ENCODE data around the gene PCDHA12. TPM values are rescaled to one million over a fixed set of nuclear protein-coding genes. Genes with fewer than 3 reads are reported as not detected.
A peak's percentile ranks its signal among the peaks of the same experiment; 100 is the strongest.

PCDHA12 gene
- total and polyA plus RNA-seq, 10 donors: 0.06 to 0.79 (median 0.22) TPM; not detected in 5

GRCh38 chr5:140883927-140884697 is 9.0 kb downstream of the PCDHA12 start:
- 42 to 59% (median 52%) methylated on average over 46 to 79 of the region's 79 CpGs for WGBS, 5 donors

GRCh38 chr5:140916325-140916724 is 41.2 kb downstream of the PCDHA12 start:
- Histone ChIP-seq H3K4me1 (no peaks in the 10 kb centered on the region), H3K9me3 (peaks cover 0 to 55% (median 27%) of the 10 kb centered on the region in 8 donors), H3K27ac (no peak overlapping the region), H3K4me3 (no peak overlapping the region), H3K36me3 (no peaks in the 10 kb centered on the region), H3K27me3 (replicated peaks in 1 of 7) (peaks cover 0 to 16% (median 0%) of the 10 kb centered on the region in 7 donors)
- no peak for DNase-seq
- intact Hi-C loops (cut with DNase I; ENCODE audit: low total_unique reads): no loop called here
- WGBS, 5 donors: 64 to 100% (median 87%) methylated on average over 1 of the region's 1 CpG
- no peak for TF ChIP-seq CTCF (IDR thresholded peaks at IDR 0.05 in 8 of 11, conservative IDR thresholded peaks at IDR 0.05 in 3 of 11)
- no peak for TF ChIP-seq POLR2A (IDR thresholded peaks at IDR 0.05)
- no peak for TF ChIP-seq POLR2AphosphoS5 (IDR thresholded peaks at IDR 0.05)

More at GRCh38 chr5:140883927-140884697, 9.0 kb downstream of the PCDHA12 start:
- Histone ChIP-seq H3K36me3 (no peaks in the 10 kb centered on the region), H3K4me1 (no peaks in the 10 kb centered on the region), H3K27ac (no peak overlapping the region), H3K9me3 (peaks cover 0 to 56% (median 27%) of the 10 kb centered on the region in 8 donors), H3K4me3 (no peak overlapping the region), H3K27me3 (replicated peaks in 1 of 7) (peaks cover 0 to 67% (median 3%) of the 10 kb centered on the region in 7 donors)
- intact Hi-C loops (cut with DNase I; ENCODE audit: low total_unique reads): no loop called here
- peak; percentile 61 for DNase-seq
- TF ChIP-seq POLR2AphosphoS5 (IDR thresholded peaks at IDR 0.05) (no peak), CTCF (IDR thresholded peaks at IDR 0.05 in 8 of 11, conservative IDR thresholded peaks at IDR 0.05 in 3 of 11) (no peak), POLR2A (IDR thresholded peaks at IDR 0.05) (no peak)

- Histone ChIP-seq H3K27ac (no peak overlapping the region), H3K36me3 (no peaks in the 10 kb centered on the region), H3K27me3 (replicated peaks in 1 of 7) (peaks cover 0 to 80% (median 26%) of the 10 kb centered on the region in 7 donors), H3K4me1 (peaks cover 4 to 19% (median 11%) of the 10 kb centered on the region in 6 donors), H3K9me3 (peaks cover 0 to 27% (median 0%) of the 10 kb centered on the region in 8 donors), H3K4me3 (no peak overlapping the region)
- DNase-seq: no peak
- WGBS, 5 donors: 56 to 63% (median 61%) methylated on average over 4 of the region's 4 CpGs
- intact Hi-C loops (cut with DNase I; ENCODE audit: low total_unique reads): no loop called here
- TF ChIP-seq POLR2A (IDR thresholded peaks at IDR 0.05): no peak
- TF ChIP-seq POLR2AphosphoS5 (IDR thresholded peaks at IDR 0.05): no peak
- TF ChIP-seq CTCF (IDR thresholded peaks at IDR 0.05 in 8 of 11, conservative IDR thresholded peaks at IDR 0.05 in 3 of 11): no peak
These were observed 48.5 kb downstream of the PCDHA12 start for GRCh38 chr5:140923601-140924000.

GRCh38 chr5:140925806-140926442 is 50.8 kb downstream of the PCDHA12 start, which contains the start of gene PCDHAC1:
PCDHAC1 (plus strand) TSS chr5:140926299; CDS start chr5:140926893, 594 bp downstream.
- TF ChIP-seq POLR2A (IDR thresholded peaks at IDR 0.05) (no peak), CTCF (IDR thresholded peaks at IDR 0.05 in 8 of 11, conservative IDR thresholded peaks at IDR 0.05 in 3 of 11) (no peak), POLR2AphosphoS5 (IDR thresholded peaks at IDR 0.05) (no peak)
- Histone ChIP-seq H3K9me3 (peaks cover 0 to 28% (median 0%) of the 10 kb centered on the region in 8 donors), H3K27ac (peak within 1 kb of the TSS in 5 of 8 donors; percentile 2 to 57 (median 27)), H3K36me3 (no peaks in the 10 kb centered on the region), H3K27me3 (replicated peaks in 1 of 7) (peaks cover 0 to 85% (median 27%) of the 10 kb centered on the region in 7 donors), H3K4me1 (peaks cover 4 to 19% (median 11%) of the 10 kb centered on the region in 6 donors), H3K4me3 (peak within 1 kb of the TSS; percentile 25 to 70 (median 38))
- intact Hi-C loops (cut with DNase I; ENCODE audit: low total_unique reads): loop anchor here (2.0 kb wide), 1 partner anchor 111 kb away; no protein-coding TSS in a partner anchor
- 4 to 15% (median 9%) methylated on average over 13 to 41 of the region's 41 CpGs for WGBS, 5 donors
- DNase-seq: no peak

Data from spleen (tissue), 11 donors.